GM19240 (cell line): Measurements from ENCODE around the gene RSPH6A.
"Not testable (repeated sequence)": the region's sequence is repeated elsewhere in the genome, so short reads cannot be mapped to it uniquely, and the experiment has no call there.

ENCODE experiments used
- DNase-seq: peaks from one replicate; pipeline ENCODE4 v3.0.0; 2011; ENCODE audit warnings: low spot score; ENCODE audit not compliant: insufficient read length

The RSPH6A gene

DNA sequence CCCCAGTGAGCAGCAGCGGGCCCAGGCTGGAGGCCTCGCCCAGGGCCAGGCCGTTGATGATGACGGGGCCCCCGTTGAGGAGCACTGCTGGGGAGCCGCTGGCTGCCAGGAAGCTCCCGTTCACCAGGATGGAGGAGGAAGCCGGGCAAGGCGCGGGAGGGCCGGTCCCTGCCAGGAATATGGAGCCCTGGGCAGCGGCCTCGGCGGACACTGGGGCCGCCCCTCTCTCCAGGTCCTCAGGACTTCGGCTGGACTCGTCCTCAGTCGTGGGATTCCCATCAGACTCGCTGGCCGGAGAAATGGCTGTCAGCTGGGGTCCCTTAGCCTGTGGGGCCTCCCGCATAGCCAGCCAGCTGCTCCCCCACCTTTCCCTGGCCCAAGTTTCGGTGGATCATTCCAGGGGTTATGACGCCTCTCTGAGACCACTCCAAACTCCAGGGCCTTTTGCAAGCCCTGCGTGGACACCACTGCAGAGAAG lies 48.2 kb downstream of the RSPH6A start:
- no peak for DNase-seq

DNA sequence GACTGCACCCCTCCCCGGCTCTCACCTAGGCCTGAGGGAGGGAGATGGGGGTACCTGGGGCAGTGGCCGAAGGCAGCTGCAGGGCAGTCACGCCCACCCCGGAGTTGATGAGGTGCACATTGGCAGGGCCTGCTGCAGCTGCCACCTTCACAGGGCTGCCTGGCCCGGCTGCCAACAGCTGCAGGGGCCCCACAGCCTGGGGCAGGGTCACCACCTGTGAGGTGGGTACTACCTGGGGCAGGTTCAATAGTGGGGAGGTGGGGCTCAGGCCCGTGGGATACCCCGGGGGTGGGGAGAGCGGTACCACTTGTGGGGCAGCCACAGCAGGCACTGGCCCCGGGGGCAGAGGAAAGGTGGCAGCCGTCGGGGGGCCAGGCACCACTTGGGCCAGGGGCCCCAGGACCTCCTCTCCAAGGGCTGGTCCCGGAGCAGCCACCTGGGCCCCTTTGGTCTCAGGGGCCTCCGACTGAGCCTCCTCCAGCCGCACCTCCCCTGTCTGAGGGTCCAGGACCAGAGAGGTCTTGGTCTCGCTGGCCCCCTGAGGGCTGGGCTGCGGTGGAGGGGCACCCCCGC lies 48.7 kb downstream of the RSPH6A start:
- DNase-seq: no peak

DNA sequence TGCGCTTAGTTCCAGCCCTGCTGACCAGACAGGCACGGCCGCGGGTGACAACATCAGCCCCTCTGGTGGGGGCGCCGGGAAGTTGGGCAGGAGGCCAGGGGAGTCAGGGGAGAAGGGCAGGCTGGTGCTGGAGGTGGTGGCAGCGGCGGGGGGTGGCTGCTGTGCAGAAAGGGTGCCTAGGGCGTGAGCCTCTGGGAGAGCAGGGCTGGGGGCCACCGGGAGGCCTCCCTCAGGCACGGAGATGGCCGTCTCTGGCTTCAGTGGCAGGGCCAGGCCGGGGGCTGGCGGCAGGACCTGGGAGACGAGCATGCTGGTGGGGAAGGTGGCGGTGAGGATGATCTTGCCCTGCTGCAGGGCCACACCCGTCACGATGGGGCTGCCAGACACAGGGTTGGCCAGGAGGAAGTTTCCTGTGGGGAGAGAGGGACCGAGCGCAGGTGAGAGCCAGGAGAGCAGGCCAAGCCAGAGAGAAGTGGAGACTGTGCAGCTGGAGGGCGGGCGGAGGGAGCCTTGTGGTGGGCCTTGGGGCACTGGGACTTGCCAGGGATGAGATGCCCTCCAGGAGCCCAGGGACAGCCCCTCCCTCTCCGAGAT lies 49.3 kb downstream of the RSPH6A start:
- DNase-seq: no peak

DNA sequence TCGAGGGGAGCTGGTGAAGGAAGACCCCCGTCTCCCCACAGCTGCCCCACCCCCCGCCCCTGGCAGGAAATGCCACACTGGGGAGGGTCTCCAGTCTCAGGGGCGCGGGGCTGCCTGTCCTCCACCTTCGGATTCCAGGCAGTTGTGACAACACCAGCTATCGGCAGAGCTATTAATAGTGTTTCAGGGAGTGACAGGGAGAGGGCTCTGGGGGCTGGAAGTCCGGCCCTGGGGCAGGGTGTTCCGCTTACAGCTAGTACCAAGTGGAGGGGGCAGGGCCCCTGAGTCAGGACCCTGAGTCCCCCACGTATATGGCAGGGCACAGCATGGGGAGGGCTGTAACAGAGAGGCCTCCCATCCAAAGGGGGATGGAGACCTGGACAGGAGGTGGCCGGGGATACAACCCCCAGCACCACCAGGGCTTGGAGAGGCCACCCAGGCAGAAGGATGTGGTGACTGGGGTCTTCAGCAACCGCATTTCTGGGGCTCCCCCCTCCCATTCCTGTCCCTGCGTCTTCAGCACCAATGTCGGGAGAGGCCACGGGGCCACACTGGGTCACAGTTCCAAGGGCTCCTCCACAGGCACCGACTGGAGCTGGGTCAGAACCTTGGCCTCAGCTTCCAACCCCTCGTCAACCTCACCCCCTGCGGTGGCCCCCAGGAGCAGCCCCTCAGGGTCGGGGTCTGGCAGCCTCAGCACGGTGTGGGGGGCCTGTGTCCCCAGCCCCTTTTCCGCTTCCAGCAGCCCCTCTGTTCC lies 50.0 kb downstream of the RSPH6A start:
- DNase-seq: no peak

DNA sequence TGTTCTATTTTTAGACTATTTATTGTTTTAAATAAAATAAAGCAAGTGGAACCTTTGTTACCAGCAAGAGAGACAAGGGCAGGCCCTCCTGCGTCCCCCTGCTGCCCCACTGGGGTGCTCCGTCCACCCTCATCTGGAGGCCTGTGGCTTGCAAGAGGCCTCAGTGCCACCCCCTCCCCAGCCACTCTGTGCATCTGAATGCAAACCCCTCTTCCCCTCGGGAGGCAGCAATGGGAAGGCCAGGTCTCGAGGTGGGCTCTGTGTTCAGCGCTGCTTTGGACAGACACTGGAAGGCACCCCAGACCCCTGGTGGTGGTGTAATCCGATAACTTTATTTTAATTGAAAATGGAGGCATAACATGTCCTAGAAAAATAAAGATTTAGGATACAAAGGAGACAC lies 50.6 kb downstream of the RSPH6A start:
- DNase-seq: no peak

DNA sequence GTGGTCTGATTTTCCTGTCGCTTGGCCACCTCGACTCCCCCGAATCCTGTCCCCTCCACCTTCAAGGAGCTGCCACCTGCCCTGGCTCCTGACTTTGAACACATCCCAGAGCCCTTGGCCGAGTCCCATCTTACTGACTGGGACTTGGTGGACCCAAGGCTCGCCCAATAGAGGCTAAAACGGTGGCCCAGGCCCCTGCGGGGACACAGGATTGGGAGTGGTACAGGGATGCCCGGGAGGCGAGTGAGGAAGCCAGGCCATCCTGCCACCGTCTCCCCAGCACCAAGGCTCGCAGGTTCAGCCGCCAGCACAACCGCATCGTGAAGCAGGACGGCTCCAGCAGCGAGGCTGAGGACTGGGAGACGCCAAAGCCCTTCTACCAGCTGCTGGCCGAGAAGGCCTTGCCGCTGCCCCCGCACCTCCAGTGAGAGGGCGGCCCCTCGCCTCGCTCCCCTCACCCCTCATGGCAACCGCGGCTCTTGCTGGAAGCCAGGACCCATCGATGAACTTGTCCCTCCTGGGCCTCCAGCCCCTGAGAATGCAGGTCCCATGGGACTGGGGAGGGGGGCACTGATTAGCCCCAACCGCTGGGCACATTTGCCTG lies 51.3 kb downstream of the RSPH6A start:
- DNase-seq: no peak

DNA sequence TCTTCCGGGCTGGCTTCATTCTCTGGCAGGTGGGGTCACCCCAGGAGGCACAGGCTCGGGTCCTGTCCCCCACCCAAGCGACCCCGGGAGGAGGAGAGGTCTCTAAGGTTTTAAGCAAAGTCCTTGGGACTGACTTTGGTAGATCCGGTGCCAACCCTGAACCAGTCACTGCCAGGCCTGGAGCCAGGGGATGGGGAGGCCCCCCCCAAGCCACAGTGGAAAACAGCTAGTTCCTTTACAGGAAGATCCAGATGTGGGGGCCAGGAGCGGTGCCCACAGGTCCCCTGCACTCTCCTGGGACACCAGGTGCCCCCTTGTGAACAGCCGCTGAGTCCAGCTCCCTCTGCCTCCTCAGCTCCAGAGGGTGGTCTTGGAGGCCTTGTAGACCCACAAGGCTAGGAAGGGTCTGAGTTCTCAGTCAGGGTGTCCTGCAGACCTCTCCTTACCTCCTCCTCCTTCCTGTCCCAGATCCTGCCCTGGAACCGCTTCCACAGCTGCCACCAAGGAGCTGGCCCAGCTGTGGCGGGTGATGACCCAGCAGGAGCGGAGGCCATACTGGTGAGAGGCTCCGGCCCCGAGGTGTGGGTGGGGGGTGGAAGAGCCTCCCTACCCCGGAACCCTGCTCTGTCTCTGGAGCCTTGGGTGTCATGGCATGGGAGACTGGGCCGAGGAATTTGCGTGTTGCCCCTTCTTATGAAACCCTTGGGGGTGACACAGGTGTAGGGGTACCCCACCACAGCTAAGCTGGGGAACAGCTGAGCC lies 52.1 kb downstream of the RSPH6A start:
- DNase-seq: no peak

DNA sequence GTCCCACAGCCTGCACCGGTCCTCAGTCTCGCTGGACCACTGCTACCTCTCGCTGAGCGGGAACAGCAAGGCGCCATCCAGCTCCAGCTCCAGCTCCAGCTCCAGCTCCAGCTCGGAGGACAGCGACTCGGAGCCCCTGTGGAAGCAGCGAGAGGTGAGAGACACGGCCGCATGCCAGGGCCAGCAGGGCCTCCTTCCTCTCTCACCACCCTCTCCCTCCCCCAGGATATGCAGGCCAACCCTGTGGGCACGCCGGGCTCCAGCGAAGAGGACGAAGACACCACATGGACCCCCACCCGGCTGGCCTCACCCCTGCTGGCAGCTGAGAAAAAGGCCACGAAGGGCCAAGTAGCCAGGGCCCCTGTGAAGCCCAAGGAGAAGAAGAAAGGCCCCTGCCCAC lies 53.4 kb downstream of the RSPH6A start:
- no peak for DNase-seq

DNA sequence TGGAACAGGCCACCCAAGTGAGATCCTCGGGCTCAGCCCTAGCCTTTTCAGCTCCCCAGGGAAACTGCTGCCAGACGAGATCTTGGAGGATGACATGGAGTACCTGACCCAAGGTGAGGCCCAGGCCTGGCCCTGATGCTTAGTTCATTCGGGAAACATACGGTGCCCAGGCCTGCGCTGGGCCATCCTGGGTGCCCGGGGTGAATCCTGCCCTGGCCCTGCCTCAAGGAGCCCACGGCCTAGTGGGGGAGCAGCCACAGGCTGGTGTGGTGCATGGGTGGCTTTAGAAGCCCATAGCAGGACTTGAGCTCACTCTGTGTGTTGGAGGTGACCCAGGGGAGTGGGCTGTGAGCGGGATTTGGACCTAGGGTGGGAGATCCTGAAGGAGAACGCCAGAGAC lies 56.2 kb downstream of the RSPH6A start:
- DNase-seq: no peak

DNA sequence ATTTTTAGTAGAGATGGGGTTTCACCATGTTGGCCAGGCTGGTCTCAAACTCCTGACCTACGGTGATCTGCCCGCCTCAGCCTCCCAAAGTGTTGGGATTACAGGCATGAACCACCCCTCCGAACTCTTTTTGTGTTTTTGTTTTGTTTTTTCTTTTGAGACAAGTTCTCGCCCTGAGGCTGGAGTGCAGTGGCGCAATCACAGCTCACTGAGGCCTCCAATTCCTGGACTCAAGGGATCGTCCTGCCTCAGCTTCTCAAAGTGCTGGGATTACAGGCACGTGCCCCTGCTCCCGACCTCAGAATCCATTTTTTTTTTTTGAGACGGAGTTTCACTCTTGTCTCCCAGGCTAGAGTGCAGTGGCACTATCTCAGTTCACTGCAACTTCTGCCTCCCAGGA lies 57.4 kb downstream of the RSPH6A start:
- no peak for DNase-seq

DNA sequence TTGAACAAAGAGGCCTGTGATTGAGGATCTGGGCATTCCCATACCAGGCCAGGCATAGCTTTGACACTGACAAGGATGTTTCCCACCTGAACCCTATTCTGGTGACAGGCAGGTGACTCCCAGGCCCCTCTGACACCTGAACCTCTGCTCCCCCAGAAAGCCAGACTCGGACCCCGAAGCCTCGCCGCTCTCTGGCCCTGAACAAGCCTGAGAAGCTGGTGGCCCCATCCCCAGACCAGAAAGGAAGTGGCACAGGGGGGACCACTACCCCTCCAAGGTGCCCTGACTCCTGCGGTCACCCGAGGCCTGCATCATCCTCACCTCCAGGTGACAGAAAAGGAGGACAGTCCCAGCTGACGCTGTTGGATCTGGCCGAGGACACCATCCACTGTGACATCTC lies 60.8 kb downstream of the RSPH6A start:
- DNase-seq: no peak

DNA sequence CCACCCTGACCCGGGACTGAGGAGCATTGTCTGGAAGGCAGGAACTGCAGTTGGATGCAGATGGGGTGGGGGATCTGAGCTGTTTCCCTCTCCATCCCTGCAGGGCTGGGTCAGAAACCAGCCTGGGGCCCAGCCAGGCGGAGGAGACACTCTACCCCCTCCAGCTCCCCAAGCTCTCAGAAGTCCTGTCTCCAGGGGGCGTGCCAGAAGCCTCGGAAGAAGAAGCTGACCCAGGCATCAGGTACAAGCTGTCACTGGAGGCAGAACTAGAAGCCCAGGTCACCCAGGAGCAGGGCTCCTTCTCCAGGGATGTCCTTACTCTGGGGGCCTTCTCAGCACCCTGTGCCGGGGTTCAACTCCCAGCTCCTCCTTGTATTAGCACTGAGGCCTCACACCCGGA lies 61.6 kb downstream of the RSPH6A start:
- DNase-seq: no peak

DNA sequence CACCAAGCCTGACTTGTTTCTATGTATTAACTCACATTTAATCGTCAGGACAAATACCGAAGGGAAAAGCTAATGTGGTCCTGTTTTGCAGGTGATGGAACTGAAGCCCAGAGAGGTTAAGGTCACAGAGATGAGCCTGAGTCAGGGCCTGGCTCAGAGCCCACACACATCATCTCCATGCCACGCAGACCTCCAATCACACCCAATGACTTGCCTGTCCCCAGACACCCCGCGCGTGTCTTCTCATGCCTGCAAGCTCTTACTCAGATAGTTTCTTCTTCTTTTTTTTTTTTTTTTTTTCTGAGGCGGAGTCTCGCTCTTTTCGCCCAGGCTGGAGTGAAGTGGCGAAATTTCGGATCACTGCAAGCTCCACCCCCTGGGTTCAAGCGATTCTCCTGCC lies 62.5 kb downstream of the RSPH6A start:
- no peak for DNase-seq

DNA sequence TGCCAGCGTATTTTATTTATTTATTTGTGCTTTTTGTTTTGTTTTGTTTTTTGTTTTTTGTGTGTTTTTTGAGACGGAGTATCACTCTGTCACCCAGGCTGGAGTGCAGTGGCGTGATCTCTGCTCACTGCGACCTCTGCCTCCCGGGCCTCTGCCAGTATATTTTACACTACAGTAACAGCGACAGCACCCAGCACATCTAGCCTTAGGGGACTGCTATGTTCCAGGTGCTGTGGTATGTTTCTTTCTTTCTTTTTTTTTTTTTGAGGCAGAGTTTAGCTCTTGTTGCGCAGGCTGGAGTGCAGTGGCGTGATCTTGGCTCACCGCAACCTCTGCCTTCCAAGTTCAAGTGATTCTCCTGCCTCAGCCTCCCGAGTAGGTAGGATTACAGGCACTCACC lies 63.6 kb downstream of the RSPH6A start:
- DNase-seq: not testable (repeated sequence)

DNA sequence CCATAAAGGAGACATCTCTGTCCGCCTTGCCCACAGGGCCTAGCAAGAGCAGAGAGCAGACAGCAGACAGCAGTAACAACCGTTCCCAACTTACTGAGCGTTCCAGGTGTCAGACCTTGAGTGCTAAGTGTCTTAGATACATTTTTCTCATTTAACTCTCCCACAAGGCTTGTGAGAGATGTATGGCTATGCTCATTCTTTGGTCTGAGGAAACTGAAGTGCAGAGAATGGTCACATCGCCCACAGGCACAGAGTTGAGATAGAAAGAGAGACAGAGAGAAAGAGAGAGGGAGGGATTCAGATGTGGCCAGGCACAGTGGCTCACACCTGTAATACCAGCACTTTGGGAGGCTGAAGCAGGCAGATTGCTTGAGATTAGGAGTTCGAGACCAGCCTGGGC lies 67.6 kb downstream of the RSPH6A start:
- no peak for DNase-seq

DNA sequence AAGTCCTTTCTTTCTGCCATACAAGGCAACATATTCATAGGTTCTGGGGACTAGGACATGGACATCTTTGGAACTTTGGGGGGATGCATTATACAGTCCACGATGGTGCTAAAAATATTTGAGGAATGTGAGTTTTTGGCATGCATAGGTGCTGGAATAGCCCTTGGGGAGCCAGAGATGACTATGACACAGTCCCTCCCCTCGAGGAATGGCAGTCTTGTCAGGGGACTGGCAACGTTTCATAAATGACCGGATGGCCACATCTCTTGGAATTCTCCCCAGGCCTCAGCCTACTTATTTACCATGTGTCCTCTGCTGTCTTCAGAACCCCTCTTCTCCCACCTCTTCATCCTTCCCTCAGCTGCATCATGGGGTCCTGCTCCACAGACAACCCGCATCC lies 68.2 kb downstream of the RSPH6A start:
- DNase-seq: no peak
